K562 (cell line): Measurements from ENCODE around the gene ABCB10. TPM values are rescaled to one million over a fixed set of nuclear protein-coding genes. Genes with fewer than 3 reads are reported as not detected.

ENCODE experiments used
- CHD4 ChIP-seq: fragments of 200-600 bp; sonication (generic); IDR thresholded peaks from 3 replicates; pipeline ENCODE4 v1.6.1; 2012; ENCODE audit warnings: low read depth, mild to moderate bottlenecking, mixed read lengths, low read length, inconsistent platforms; ENCODE audit not compliant: insufficient read depth, insufficient replicate concordance, poor library complexity, severe bottlenecking
- ELF4 ChIP-seq: fragments of 450-650 bp; formaldehyde crosslinking; IDR thresholded peaks from 2 replicates; pipeline ENCODE4 v1.4.0; 2022; ENCODE audit warnings: missing genetic modification characterization
- EZH2 ChIP-seq: IDR thresholded peaks from 2 replicates; pipeline ENCODE4 v1.6.1; 2012; ENCODE audit warnings: low read depth, mild to moderate bottlenecking, inconsistent platforms, low read length, borderline replicate concordance
- FOXK2 ChIP-seq, 2 experiments: fragments of 450-650 bp; IDR thresholded peaks in 1 of 2; conservative IDR thresholded peaks in 1 of 2; 2 replicates each; pipeline ENCODE4 v1.6.1; 2016; ENCODE audit warnings: low read depth in 2 of 2, mild to moderate bottlenecking in 1 of 2
- JUNB ChIP-seq: fragments of 450-650 bp; formaldehyde crosslinking; conservative IDR thresholded peaks from 2 replicates; pipeline ENCODE4 v1.4.0; 2020; ENCODE audit warnings: mild to moderate bottlenecking
- MEF2A ChIP-seq: IDR thresholded peaks from 2 replicates; pipeline ENCODE4 v1.6.1; 2011; ENCODE audit warnings: low read depth, mild to moderate bottlenecking, low read length, moderate library complexity; ENCODE audit not compliant: control insufficient read depth
- MEF2D ChIP-seq: conservative IDR thresholded peaks from 2 replicates; pipeline ENCODE4 v1.6.1; 2016; ENCODE audit warnings: low read depth, missing genetic modification characterization, missing compliant biosample characterization
- SMARCE1 ChIP-seq: fragments of 450-650 bp; IDR thresholded peaks from 2 replicates; pipeline ENCODE4 v1.7.1; 2016; ENCODE audit warnings: mild to moderate bottlenecking
- SOX6 ChIP-seq: fragments of 450-650 bp; IDR thresholded peaks from 2 replicates; pipeline ENCODE4 v1.6.1; 2014; ENCODE audit warnings: mild to moderate bottlenecking
- TAF7 ChIP-seq: fragments of 450-650 bp; IDR thresholded peaks from 2 replicates; pipeline ENCODE4 v1.6.1; 2016; ENCODE audit warnings: missing genetic modification characterization, missing compliant biosample characterization
- ZNF217 ChIP-seq: sonication (generic); formaldehyde crosslinking; IDR thresholded peaks from 2 replicates; pipeline ENCODE4 v1.8.0; 2022; ENCODE audit warnings: mild to moderate bottlenecking, missing genetic modification reagents
- ZNF311 ChIP-seq: fragments of 250-450 bp; sonication (Bioruptor Pico); IDR thresholded peaks from 2 replicates; pipeline ENCODE4 v1.4.0; 2020; ENCODE audit warnings: mild to moderate bottlenecking, moderate library complexity
- ZNF347 ChIP-seq: fragments of 450-650 bp; formaldehyde crosslinking; IDR thresholded peaks from 2 replicates; pipeline ENCODE4 v1.4.0; 2020; ENCODE audit warnings: low read depth, mild to moderate bottlenecking, moderate library complexity
- polyA plus RNA-seq, 8 experiments: library from polyadenylated mRNA; depleted of rRNA in 4 of 8; stranded (reverse) in 5 of 8; unstranded in 3 of 8; fragments of >200 nt; fragmentation: Nextera tagmentation in 2 of 8; fragmentation: Illumina TruSeq in 1 of 8; extraction: Ambion mirVana in 2 of 8; extraction: Trizol in 1 of 8; gene quantifications; 2 replicates each; pipeline versions ENCODE4 v1.2.1 to v1.2.3, GENCODE V29; 2011 to 2014; ENCODE audit warnings: inconsistent platforms in 1 of 8, missing spikeins in 1 of 8
- total RNA-seq, 7 experiments: library from RNA; depleted of rRNA in 6 of 7; stranded (reverse); fragments of >200 nt in 6 of 7; fragmentation: Illumina TruSeq in 2 of 7; extraction: Trizol in 2 of 7; gene quantifications; 2 replicates each; pipeline versions ENCODE4 v1.2.1 to v1.2.3, GENCODE V29; 2011 to 2021; ENCODE audit warnings: low replicate concordance in 1 of 7
- TF ChIP-seq, protein P1 (sequence below): fragments of 450-650 bp; formaldehyde crosslinking; IDR thresholded peaks from 2 replicates; pipeline ENCODE4 v1.4.0; 2020; ENCODE audit warnings: mild to moderate bottlenecking, moderate library complexity
- TF ChIP-seq, protein P2 (sequence below): fragments of 250-450 bp; sonication (Bioruptor Pico); IDR thresholded peaks from 2 replicates; pipeline ENCODE4 v1.8.0; 2021; ENCODE audit warnings: moderate library complexity, mild to moderate bottlenecking, inconsistent platforms
- TF ChIP-seq, protein P3 (sequence below): fragments of 250-450 bp; sonication (Bioruptor Pico); IDR thresholded peaks from 2 replicates; pipeline ENCODE4 v1.5.0; 2021; ENCODE audit warnings: mild to moderate bottlenecking, moderate library complexity
- TF ChIP-seq, protein P4 (sequence below): sonication (generic); formaldehyde crosslinking; IDR thresholded peaks from 2 replicates; pipeline ENCODE4 v1.8.1; 2022; ENCODE audit warnings: missing genetic modification reagents
- TF ChIP-seq, protein P5 (sequence below): fragments of 450-650 bp; formaldehyde crosslinking; IDR thresholded peaks from 2 replicates; pipeline ENCODE4 v1.4.0; 2020; ENCODE audit warnings: mild to moderate bottlenecking

ABCB10 gene
- total and polyA plus RNA-seq, 9 of the 15 experiments (the other 6 are each of a cell fraction or from before 2014, with no cell fraction given), result 12.4 to 54.8 (median 36.4) TPM

DNA sequence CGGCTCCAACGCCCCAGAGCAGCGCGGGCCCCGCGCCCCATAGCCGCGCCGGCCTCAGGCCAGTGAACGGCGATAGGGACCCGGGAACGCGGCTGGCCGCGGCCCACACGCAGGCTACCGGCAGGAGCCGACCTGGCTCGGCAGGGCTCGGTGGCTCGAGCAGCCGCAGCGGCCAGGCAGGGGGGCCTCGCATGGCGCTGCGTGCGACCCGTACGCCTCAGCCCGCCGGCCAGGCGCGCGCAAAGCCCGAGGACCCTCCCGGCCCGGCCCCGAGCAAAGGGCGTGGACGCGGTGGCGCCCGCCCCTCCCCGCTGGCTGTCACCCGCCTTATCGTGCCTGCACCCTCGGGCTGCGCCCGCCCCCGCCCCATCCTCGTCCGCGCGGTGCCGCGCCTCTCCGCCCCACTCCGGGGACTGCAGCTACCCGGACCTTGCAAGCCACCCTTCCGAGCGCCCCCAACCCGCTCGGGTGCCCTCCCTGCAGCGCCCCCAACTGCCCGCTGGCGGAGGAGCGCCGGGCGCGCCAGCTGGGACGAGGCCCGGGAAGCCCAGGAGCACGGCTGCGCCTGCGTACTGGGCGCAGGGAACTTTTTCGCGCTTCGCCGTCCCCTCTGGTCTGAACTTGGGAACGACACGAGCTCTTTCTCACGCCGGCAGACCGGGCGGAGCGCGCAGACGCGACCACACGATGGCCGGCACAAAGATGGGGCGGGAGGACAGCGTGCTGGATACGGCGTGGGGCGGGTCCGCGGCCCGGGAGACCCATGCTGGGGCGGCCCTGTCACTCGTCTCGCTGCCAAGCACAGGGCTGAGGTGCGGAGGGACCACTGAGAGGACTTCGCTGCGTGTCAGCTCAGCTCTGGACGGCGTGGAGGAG, at the start of gene ABCB10 (continued):
- TF ChIP-seq ZNF347 (CRISPR knock-in tag) (no peak), TAF7 (no peak), MEF2D (no peak), CHD4 (no peak), ZNF311 (CRISPR knock-in tag) (no peak), ELF4 (no peak), FOXK2 (conservative IDR thresholded peaks at IDR 0.05 in 1 of 2, IDR thresholded peaks at IDR 0.05 in 1 of 2; ENCODE audit: low read depth in 2 of 2) (peak; percentile 76 to 78), JUNB (CRISPR knock-in tag) (no peak), EZH2 (no peak), SOX6 (peak; percentile 52; the same call in 1 of the 2 replicates), SMARCE1 (0 out of 2 replicates have a peak, but pooled peaks have one; percentile 72), ZNF217 (CRISPR knock-in tag) (no peak), MEF2A (no peak)
- TF ChIP-seq, protein P1, sequence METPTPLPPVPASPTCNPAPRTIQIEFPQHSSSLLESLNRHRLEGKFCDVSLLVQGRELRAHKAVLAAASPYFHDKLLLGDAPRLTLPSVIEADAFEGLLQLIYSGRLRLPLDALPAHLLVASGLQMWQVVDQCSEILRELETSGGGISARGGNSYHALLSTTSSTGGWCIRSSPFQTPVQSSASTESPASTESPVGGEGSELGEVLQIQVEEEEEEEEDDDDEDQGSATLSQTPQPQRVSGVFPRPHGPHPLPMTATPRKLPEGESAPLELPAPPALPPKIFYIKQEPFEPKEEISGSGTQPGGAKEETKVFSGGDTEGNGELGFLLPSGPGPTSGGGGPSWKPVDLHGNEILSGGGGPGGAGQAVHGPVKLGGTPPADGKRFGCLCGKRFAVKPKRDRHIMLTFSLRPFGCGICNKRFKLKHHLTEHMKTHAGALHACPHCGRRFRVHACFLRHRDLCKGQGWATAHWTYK (CRISPR knock-in tag), result peak; percentile 51; the same call in 1 of the 2 replicates
- TF ChIP-seq, protein P2, sequence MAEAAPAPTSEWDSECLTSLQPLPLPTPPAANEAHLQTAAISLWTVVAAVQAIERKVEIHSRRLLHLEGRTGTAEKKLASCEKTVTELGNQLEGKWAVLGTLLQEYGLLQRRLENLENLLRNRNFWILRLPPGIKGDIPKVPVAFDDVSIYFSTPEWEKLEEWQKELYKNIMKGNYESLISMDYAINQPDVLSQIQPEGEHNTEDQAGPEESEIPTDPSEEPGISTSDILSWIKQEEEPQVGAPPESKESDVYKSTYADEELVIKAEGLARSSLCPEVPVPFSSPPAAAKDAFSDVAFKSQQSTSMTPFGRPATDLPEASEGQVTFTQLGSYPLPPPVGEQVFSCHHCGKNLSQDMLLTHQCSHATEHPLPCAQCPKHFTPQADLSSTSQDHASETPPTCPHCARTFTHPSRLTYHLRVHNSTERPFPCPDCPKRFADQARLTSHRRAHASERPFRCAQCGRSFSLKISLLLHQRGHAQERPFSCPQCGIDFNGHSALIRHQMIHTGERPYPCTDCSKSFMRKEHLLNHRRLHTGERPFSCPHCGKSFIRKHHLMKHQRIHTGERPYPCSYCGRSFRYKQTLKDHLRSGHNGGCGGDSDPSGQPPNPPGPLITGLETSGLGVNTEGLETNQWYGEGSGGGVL (CRISPR knock-in tag), result no peak
- TF ChIP-seq, protein P3, sequence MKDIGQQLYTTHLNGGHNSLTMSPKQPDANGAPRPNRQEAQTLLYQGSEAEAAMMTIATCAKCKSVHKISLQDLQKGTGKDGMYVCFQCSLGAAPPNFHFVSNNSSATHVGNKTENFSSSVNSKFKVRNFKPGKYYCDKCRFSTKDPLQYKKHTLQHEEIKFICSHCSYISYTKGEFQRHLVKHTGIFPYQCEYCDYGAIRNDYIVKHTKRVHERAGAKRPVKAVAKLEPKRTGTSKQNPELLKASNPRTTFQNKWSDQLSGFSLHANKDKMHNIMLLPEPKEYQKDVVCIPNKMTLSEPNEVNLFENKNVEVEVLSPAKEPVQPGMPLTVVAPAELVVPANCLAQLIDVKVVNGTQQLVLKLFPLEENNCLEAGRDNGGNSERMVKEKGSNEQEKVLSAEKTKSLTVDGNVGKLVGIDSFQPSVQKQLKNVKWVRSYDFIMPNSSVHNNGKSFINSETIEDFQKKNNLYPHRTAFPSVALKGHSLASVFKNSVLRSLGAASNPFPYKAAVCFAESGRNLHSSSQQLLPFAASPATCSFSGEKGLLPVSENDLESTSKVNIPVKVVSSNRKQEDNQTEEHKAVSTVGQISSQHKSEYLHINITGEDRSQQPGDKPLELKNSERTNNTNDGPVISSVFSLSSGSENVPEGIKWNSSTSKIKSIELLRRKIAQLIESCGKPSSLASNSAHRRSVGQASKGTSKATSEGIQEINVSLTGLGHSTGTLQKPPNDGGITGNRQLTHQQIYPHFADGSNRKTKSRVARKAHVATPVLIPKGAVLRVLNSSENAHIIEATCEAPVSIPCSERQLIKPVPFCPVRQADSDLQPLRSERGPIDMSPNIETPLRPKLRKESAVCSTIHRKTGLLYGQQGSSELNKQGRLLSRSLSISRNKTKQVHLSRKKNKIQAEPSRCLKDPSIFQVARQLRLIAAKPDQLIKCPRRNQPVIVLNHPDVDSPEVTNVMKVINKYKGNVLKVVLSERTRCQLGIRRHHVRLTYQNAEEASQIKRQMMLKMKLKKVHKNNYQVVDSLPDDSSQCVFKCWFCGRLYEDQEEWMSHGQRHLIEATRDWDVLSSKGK (CRISPR knock-in tag), result no peak
- TF ChIP-seq, protein P4, sequence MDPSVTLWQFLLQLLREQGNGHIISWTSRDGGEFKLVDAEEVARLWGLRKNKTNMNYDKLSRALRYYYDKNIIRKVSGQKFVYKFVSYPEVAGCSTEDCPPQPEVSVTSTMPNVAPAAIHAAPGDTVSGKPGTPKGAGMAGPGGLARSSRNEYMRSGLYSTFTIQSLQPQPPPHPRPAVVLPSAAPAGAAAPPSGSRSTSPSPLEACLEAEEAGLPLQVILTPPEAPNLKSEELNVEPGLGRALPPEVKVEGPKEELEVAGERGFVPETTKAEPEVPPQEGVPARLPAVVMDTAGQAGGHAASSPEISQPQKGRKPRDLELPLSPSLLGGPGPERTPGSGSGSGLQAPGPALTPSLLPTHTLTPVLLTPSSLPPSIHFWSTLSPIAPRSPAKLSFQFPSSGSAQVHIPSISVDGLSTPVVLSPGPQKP (CRISPR knock-in tag), result no peak
- TF ChIP-seq, protein P5, sequence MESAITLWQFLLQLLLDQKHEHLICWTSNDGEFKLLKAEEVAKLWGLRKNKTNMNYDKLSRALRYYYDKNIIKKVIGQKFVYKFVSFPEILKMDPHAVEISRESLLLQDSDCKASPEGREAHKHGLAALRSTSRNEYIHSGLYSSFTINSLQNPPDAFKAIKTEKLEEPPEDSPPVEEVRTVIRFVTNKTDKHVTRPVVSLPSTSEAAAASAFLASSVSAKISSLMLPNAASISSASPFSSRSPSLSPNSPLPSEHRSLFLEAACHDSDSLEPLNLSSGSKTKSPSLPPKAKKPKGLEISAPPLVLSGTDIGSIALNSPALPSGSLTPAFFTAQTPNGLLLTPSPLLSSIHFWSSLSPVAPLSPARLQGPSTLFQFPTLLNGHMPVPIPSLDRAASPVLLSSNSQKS (CRISPR knock-in tag), result no peak
